ENCODE measurements around the gene COX6B2. TPM values are rescaled to one million over a fixed set of nuclear protein-coding genes. Genes with fewer than 3 reads are reported as not detected.
A peak's percentile ranks its signal among the peaks of the same experiment; 100 is the strongest.

COX6B2 gene
- total and polyA plus RNA-seq, 7 donors = 0.04 TPM; not detected in 6

GRCh38 chr19:55304980-55305379, 49.5 kb downstream of the COX6B2 start:
- Histone ChIP-seq H3K36me3 (ENCODE audit: insufficient read depth in 1 of 2, low read depth in 1 of 2) (no peaks in the 10 kb centered on the region), H3K27me3 (ENCODE audit: insufficient read depth in 3 of 3, low read length in 2 of 3) (no peaks in the 10 kb centered on the region), H3K4me3 (no peak overlapping the region), H3K9me3 (no peaks in the 10 kb centered on the region), H3K4me1 (no peaks in the 10 kb centered on the region), H3K27ac (no peak overlapping the region)
- 58 to 73% (median 67%) methylated on average over 14 of the region's 14 CpGs for WGBS, 3 donors
- DNase-seq (no peak), ATAC-seq (no peak)
- intact Hi-C loops (cut with DNase I) = loop anchor here (5.0 kb wide), 4 partner anchors 32 to 152 kb away; partner anchors contain the start of genes KMT5C (in 2 of the 2) and TMEM238 (in 2 of the 2)
- no peak for TF ChIP-seq CTCF (IDR thresholded peaks at IDR 0.05)

- Histone ChIP-seq H3K9me3 (no peaks in the 10 kb centered on the region), H3K4me1 (no peaks in the 10 kb centered on the region), H3K27me3 (ENCODE audit: insufficient read depth in 3 of 3, low read length in 2 of 3) (no peaks in the 10 kb centered on the region), H3K4me3 (no peak overlapping the region), H3K27ac (no peak overlapping the region), H3K36me3 (ENCODE audit: insufficient read depth in 1 of 2, low read depth in 1 of 2) (no peaks in the 10 kb centered on the region)
- no peak for TF ChIP-seq CTCF (IDR thresholded peaks at IDR 0.05)
- intact Hi-C loops (cut with DNase I) = loop anchor here (5.0 kb wide), 4 partner anchors 33 to 153 kb away; partner anchors contain the start of genes KMT5C (in 2 of the 2) and TMEM238 (in 2 of the 2)
- DNase-seq (peak in 1 of 2 donors; percentile 76), ATAC-seq (peak in 3 of 4 donors; percentile 59 to 74 (median 63))
- WGBS, 3 donors = 85 to 86% (median 86%) methylated on average over 36 to 39 of the region's 39 CpGs
Observed at GRCh38 chr19:55304279-55304978, 50.1 kb downstream of the COX6B2 start.

- TF ChIP-seq CTCF (IDR thresholded peaks at IDR 0.05) = no peak
- intact Hi-C loops (cut with DNase I) = loop anchor here (5.0 kb wide), 4 partner anchors 34 to 154 kb away; partner anchors contain the start of genes KMT5C (in 2 of the 2) and TMEM238 (in 2 of the 2)
- Histone ChIP-seq H3K27me3 (ENCODE audit: insufficient read depth in 3 of 3, low read length in 2 of 3) (no peaks in the 10 kb centered on the region), H3K9me3 (no peaks in the 10 kb centered on the region), H3K27ac (no peak overlapping the region), H3K36me3 (ENCODE audit: insufficient read depth in 1 of 2, low read depth in 1 of 2) (no peaks in the 10 kb centered on the region), H3K4me3 (no peak overlapping the region), H3K4me1 (no peaks in the 10 kb centered on the region)
- no peak for DNase-seq
- ATAC-seq = no peak
- WGBS, 3 donors = 86 to 94% (median 92%) methylated on average over 11 of the region's 11 CpGs
Observed at GRCh38 chr19:55303477-55303876, 51.0 kb downstream of the COX6B2 start.

- no peaks in the 10 kb centered on the region for H3K36me3 ChIP-seq (ENCODE audit: insufficient read depth in 1 of 2, low read depth in 1 of 2)
- H3K4me3 ChIP-seq = peak overlapping the region; percentile 65
- 78 to 81% (median 79%) methylated on average over 12 of the region's 12 CpGs for WGBS, 3 donors
- no peak for TF ChIP-seq CTCF (IDR thresholded peaks at IDR 0.05)
- intact Hi-C loops (cut with DNase I) = loop anchor here (5.0 kb wide), 4 partner anchors 35 to 155 kb away; partner anchors contain the start of genes KMT5C (in 2 of the 2) and TMEM238 (in 2 of the 2)
- no peaks in the 10 kb centered on the region for H3K9me3 ChIP-seq
- no peak overlapping the region for H3K27ac ChIP-seq
- DNase-seq (no peak), ATAC-seq (no peak)
- H3K4me1 ChIP-seq = no peaks in the 10 kb centered on the region
- no peaks in the 10 kb centered on the region for H3K27me3 ChIP-seq (ENCODE audit: insufficient read depth in 3 of 3, low read length in 2 of 3)
Observed at GRCh38 chr19:55302318-55302703, 52.2 kb downstream of the COX6B2 start.
